ENCODE results near the gene INSYN2B. TPM values are rescaled to one million over a fixed set of nuclear protein-coding genes. Genes with fewer than 3 reads are reported as not detected.

INSYN2B gene
- total and polyA plus RNA-seq, 2 donors (not counting 1 experiment from before 2014, with no cell fraction given): not detected

GRCh38 chr5:169850409-169850808, 129.9 kb downstream of the INSYN2B start:
- H3K27me3 Mint-ChIP-seq: no peaks in the 10 kb centered on the region
- Histone ChIP-seq H3K27ac (ENCODE audit: low read length in 2 of 2) (no peak overlapping the region), H2AFZ (ENCODE audit: insufficient read depth, low read depth, low read length, poor library complexity, severe bottlenecking) (no peak overlapping the region), H3K9me3 (ENCODE audit: control extremely low read depth in 1 of 3, control insufficient read depth in 2 of 3, insufficient read depth in 1 of 3, low read length in 2 of 3) (peaks cover 1 to 18% (median 12%) of the 10 kb centered on the region in 3 donors), H3K27me3 (replicated peaks in 1 of 4; ENCODE audit: control extremely low read depth in 1 of 4, control insufficient read depth in 3 of 4, insufficient read depth in 4 of 4, low read length in 3 of 4) (no peaks in the 10 kb centered on the region), H3K4me2 (replicated peaks; ENCODE audit: low read depth, low read length, poor library complexity, severe bottlenecking) (no peak overlapping the region), H3K4me3 (ENCODE audit: control extremely low read depth in 1 of 5, extremely low read depth in 1 of 5, insufficient read depth in 1 of 5, low read depth in 2 of 5, low read length in 4 of 5) (no peak overlapping the region), H3K4me1 (ENCODE audit: control insufficient read depth in 2 of 2, insufficient read depth in 2 of 2, low read length in 2 of 2) (no peaks in the 10 kb centered on the region), H4K20me1 (ENCODE audit: control insufficient read depth, insufficient read depth, low read length, poor library complexity, severe bottlenecking) (peaks cover 4% of the 10 kb centered on the region), H3K79me2 (ENCODE audit: control insufficient read depth, insufficient read depth, low read length) (peaks cover 18% of the 10 kb centered on the region), H3K9ac (ENCODE audit: low read length) (no peak overlapping the region), H3K36me3 (replicated peaks in 1 of 2; ENCODE audit: control extremely low read depth in 1 of 2, control insufficient read depth in 1 of 2, extremely low read depth in 1 of 2, insufficient read depth in 2 of 2, low read length in 1 of 2) (peaks cover 7 to 64% of the 10 kb centered on the region in 2 experiments)
- ATAC-seq (ENCODE audit: low read depth) (no peak), DNase-seq (no peak)
- TF ChIP-seq EZH2 (IDR thresholded peaks at IDR 0.05; ENCODE audit: borderline replicate concordance, insufficient read depth, low read depth, low read length, poor library complexity, severe bottlenecking) (no peak), CTCF (IDR thresholded peaks at IDR 0.05) (no peak)
- no peak overlapping the region for H3K27ac Mint-ChIP-seq
- no peak overlapping the region for H3K4me3 Mint-ChIP-seq
- ChIA-PET CTCF (no interaction called here), POLR2A (no interaction called here)
- intact Hi-C loops (cut with micrococcal nuclease): no loop called here
- WGBS (ENCODE audit: insufficient coverage): no CpG with 5 or more reads among the region's 2 CpGs
- H3K4me1 Mint-ChIP-seq: no peaks in the 10 kb centered on the region
- H3K9me3 Mint-ChIP-seq (ENCODE audit: insufficient read depth): peaks cover 10% of the 10 kb centered on the region

- H3K27ac Mint-ChIP-seq: no peak overlapping the region
- no peak for TF ChIP-seq CTCF (IDR thresholded peaks at IDR 0.05)
- no peak for TF ChIP-seq EZH2 (IDR thresholded peaks at IDR 0.05; ENCODE audit: borderline replicate concordance, insufficient read depth, low read depth, low read length, poor library complexity, severe bottlenecking)
- Histone ChIP-seq H3K4me1 (ENCODE audit: control insufficient read depth in 2 of 2, insufficient read depth in 2 of 2, low read length in 2 of 2) (no peaks in the 10 kb centered on the region), H2AFZ (ENCODE audit: insufficient read depth, low read depth, low read length, poor library complexity, severe bottlenecking) (no peak overlapping the region), H3K27me3 (replicated peaks in 1 of 4; ENCODE audit: control extremely low read depth in 1 of 4, control insufficient read depth in 3 of 4, insufficient read depth in 4 of 4, low read length in 3 of 4) (no peaks in the 10 kb centered on the region), H3K36me3 (replicated peaks in 1 of 2; ENCODE audit: control extremely low read depth in 1 of 2, control insufficient read depth in 1 of 2, extremely low read depth in 1 of 2, insufficient read depth in 2 of 2, low read length in 1 of 2) (peaks cover 11 to 64% of the 10 kb centered on the region in 2 experiments), H3K4me3 (ENCODE audit: control extremely low read depth in 1 of 5, extremely low read depth in 1 of 5, insufficient read depth in 1 of 5, low read depth in 2 of 5, low read length in 4 of 5) (no peak overlapping the region), H3K9ac (ENCODE audit: low read length) (no peak overlapping the region), H3K9me3 (ENCODE audit: control extremely low read depth in 1 of 3, control insufficient read depth in 2 of 3, insufficient read depth in 1 of 3, low read length in 2 of 3) (peaks cover 1 to 18% (median 12%) of the 10 kb centered on the region in 3 donors), H3K4me2 (replicated peaks; ENCODE audit: low read depth, low read length, poor library complexity, severe bottlenecking) (no peak overlapping the region), H4K20me1 (ENCODE audit: control insufficient read depth, insufficient read depth, low read length, poor library complexity, severe bottlenecking) (peaks cover 8% of the 10 kb centered on the region), H3K79me2 (ENCODE audit: control insufficient read depth, insufficient read depth, low read length) (peaks cover 11% of the 10 kb centered on the region), H3K27ac (ENCODE audit: low read length in 2 of 2) (no peak overlapping the region)
- POLR2A ChIA-PET: no interaction called here
- no peaks in the 10 kb centered on the region for H3K4me1 Mint-ChIP-seq
- no peak overlapping the region for H3K4me3 Mint-ChIP-seq
- DNase-seq: no peak
- ATAC-seq (ENCODE audit: low read depth): no peak
- CTCF ChIA-PET: no interaction called here
- intact Hi-C loops (cut with micrococcal nuclease): no loop called here
- peaks cover 10% of the 10 kb centered on the region for H3K9me3 Mint-ChIP-seq (ENCODE audit: insufficient read depth)
- no CpG with 5 or more reads among the region's 2 CpGs for WGBS (ENCODE audit: insufficient coverage)
- H3K27me3 Mint-ChIP-seq: no peaks in the 10 kb centered on the region
Measured at GRCh38 chr5:169848792-169849191, 131.5 kb downstream of the INSYN2B start.

Measured in B cell (primary cell).